ENCODE measurements around the gene PSMG1.

The PSMG1 gene

DNA sequence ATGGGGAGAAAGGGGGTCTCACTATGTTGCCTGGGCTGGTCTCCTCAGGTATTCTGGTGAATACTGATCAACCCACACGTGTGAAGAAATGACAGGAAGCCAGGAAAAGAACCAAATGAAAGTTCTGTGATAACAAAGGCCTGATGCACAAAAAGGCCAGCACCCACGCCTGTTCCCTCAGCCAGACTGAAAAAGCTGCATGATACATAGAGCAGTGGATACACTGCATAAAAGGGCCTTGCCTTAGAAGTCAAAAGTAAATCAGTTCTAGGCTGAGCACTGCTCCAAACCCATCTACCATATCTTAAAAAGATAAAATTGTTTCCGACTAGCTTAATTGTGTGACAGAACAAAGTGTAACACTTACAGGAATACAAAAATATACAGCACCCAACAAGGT is 36.9 kb upstream of the PSMG1 start:
- TF ChIP-seq POLR2A (IDR thresholded peaks at IDR 0.05; ENCODE audit: extremely low read depth, insufficient read length) (no peak), MAX (IDR thresholded peaks at IDR 0.05; ENCODE audit: low read depth, low read length) (no peak), MYC (IDR thresholded peaks at IDR 0.05; ENCODE audit: low read depth, low read length) (no peak)
- TF ChIP-seq, protein P1, sequence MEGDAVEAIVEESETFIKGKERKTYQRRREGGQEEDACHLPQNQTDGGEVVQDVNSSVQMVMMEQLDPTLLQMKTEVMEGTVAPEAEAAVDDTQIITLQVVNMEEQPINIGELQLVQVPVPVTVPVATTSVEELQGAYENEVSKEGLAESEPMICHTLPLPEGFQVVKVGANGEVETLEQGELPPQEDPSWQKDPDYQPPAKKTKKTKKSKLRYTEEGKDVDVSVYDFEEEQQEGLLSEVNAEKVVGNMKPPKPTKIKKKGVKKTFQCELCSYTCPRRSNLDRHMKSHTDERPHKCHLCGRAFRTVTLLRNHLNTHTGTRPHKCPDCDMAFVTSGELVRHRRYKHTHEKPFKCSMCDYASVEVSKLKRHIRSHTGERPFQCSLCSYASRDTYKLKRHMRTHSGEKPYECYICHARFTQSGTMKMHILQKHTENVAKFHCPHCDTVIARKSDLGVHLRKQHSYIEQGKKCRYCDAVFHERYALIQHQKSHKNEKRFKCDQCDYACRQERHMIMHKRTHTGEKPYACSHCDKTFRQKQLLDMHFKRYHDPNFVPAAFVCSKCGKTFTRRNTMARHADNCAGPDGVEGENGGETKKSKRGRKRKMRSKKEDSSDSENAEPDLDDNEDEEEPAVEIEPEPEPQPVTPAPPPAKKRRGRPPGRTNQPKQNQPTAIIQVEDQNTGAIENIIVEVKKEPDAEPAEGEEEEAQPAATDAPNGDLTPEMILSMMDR (IDR thresholded peaks at IDR 0.05; ENCODE audit: low read depth, low read length): no peak
- H3K4me3 ChIP-seq (ENCODE audit: low read depth, low read length): no peak overlapping the region

DNA sequence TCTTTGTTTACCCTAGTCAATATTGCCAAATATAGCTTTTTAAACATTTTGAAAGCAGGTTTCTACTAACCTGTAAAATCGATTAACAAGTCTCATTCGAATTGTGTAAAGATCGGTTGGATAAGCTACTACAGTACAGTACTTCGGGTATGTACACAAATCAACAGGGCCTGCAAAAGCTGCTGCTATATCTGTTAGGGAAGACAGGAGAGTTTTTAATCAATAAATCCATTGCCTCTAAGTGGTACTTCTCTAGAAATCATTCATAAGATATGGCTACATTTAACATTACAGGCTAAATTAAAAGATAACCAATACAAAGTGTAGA is 34.8 kb upstream of the PSMG1 start:
- TF ChIP-seq, protein P1 (IDR thresholded peaks at IDR 0.05; ENCODE audit: low read depth, low read length): no peak
- no peak for TF ChIP-seq MAX (IDR thresholded peaks at IDR 0.05; ENCODE audit: low read depth, low read length)
- TF ChIP-seq MYC (IDR thresholded peaks at IDR 0.05; ENCODE audit: low read depth, low read length): no peak
- no peak for DNase-seq (ENCODE audit: low read depth)
- no peak overlapping the region for H3K4me3 ChIP-seq (ENCODE audit: low read depth, low read length)

More for the DNA sequence above, 36.9 kb upstream of the PSMG1 start:
- no peak for DNase-seq (ENCODE audit: low read depth)

DNA sequence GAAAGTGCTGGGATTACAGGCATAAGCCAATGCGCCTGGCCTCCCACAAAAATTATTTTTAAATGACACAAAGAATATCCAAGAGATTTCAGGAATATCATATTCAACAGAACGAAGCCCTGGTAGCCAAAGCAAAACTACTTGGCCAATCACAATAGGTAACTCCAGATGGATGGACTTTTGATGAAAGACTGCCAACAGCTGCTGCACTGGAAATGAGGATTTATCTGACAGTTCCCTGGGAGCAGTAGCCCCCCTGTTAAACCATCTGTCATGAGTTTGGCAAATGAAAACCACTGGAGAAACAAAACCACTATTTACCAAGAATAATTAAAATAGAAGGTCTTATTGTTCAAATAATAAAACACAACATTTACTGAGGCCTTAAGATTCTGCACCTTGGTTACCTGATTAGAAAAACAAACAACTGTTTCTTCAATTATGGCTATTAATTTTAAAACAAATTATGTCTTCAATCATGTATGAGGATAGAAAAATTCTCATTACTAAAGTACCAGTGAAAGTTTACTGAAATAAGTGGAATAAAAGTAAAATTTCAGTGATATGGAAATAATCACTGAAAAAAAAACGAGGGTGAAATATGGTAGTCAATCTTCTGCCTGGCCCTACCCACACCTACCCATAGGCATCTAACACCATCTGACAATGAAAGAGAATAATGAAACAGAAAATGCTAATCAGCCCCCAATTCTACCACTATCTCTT is 34.3 kb upstream of the PSMG1 start:
- no peak for DNase-seq (ENCODE audit: low read depth)
- no peak overlapping the region for H3K4me3 ChIP-seq (ENCODE audit: low read depth, low read length)
- TF ChIP-seq POLR2A (IDR thresholded peaks at IDR 0.05; ENCODE audit: extremely low read depth, insufficient read length): no peak
- TF ChIP-seq, protein P1 (IDR thresholded peaks at IDR 0.05; ENCODE audit: low read depth, low read length): no peak
- TF ChIP-seq MYC (IDR thresholded peaks at IDR 0.05; ENCODE audit: low read depth, low read length): no peak
- TF ChIP-seq MAX (IDR thresholded peaks at IDR 0.05; ENCODE audit: low read depth, low read length): no peak

GRCh38 chr21:39216290-39216689 is 33.0 kb upstream of the PSMG1 start:
- TF ChIP-seq POLR2A (IDR thresholded peaks at IDR 0.05; ENCODE audit: extremely low read depth, insufficient read length): no peak
- no peak for TF ChIP-seq MAX (IDR thresholded peaks at IDR 0.05; ENCODE audit: low read depth, low read length)
- TF ChIP-seq MYC (IDR thresholded peaks at IDR 0.05; ENCODE audit: low read depth, low read length): no peak
- TF ChIP-seq, protein P1 (IDR thresholded peaks at IDR 0.05; ENCODE audit: low read depth, low read length): no peak
- no peak overlapping the region for H3K4me3 ChIP-seq (ENCODE audit: low read depth, low read length)

GRCh38 chr21:39215078-39215477 is 31.8 kb upstream of the PSMG1 start:
- no peak overlapping the region for H3K4me3 ChIP-seq (ENCODE audit: low read depth, low read length)
- TF ChIP-seq MAX (IDR thresholded peaks at IDR 0.05; ENCODE audit: low read depth, low read length): no peak
- TF ChIP-seq POLR2A (IDR thresholded peaks at IDR 0.05; ENCODE audit: extremely low read depth, insufficient read length): no peak
- TF ChIP-seq, protein P1 (IDR thresholded peaks at IDR 0.05; ENCODE audit: low read depth, low read length): no peak
- no peak for DNase-seq (ENCODE audit: low read depth)

More at GRCh38 chr21:39216290-39216689, 33.0 kb upstream of the PSMG1 start:
- no peak for DNase-seq (ENCODE audit: low read depth)
